Measurements from ENCODE around the gene MDP1.

GRCh38 chr14:24172871-24173281 is 43.0 kb downstream of the MDP1 start:
- TF ChIP-seq CTCF (IDR thresholded peaks at IDR 0.05; ENCODE audit: low read length) (no peak), EZH2 (IDR thresholded peaks at IDR 0.05; ENCODE audit: borderline replicate concordance, low read length) (no peak)
